ENCODE results near the gene C1orf167.

Gene C1orf167

GRCh38 chr1:11759791-11760190, 2.2 kb upstream of the C1orf167 start:
- in situ Hi-C loops (cut with MboI; ENCODE audit: low sequenced_read_pairs): no loop called here

- in situ Hi-C loops (cut with MboI; ENCODE audit: low sequenced_read_pairs): no loop called here
Observed at GRCh38 chr1:11761285-11761684, 708 bp upstream of the C1orf167 start.

GRCh38 chr1:11764115-11764514, 2.1 kb downstream of the C1orf167 start:
- in situ Hi-C loops (cut with MboI; ENCODE audit: low sequenced_read_pairs): no loop called here

GRCh38 chr1:11764519-11764918, 2.5 kb downstream of the C1orf167 start:
- in situ Hi-C loops (cut with MboI; ENCODE audit: low sequenced_read_pairs): no loop called here

GRCh38 chr1:11765661-11766428, 3.9 kb downstream of the C1orf167 start:
- in situ Hi-C loops (cut with MboI; ENCODE audit: low sequenced_read_pairs): no loop called here

GRCh38 chr1:11766429-11766776, 4.4 kb downstream of the C1orf167 start:
- in situ Hi-C loops (cut with MboI; ENCODE audit: low sequenced_read_pairs): no loop called here

GRCh38 chr1:11767922-11768704, 6.1 kb downstream of the C1orf167 start:
- in situ Hi-C loops (cut with MboI; ENCODE audit: low sequenced_read_pairs): no loop called here

GRCh38 chr1:11768821-11769220, 6.8 kb downstream of the C1orf167 start:
- in situ Hi-C loops (cut with MboI; ENCODE audit: low sequenced_read_pairs): no loop called here

GRCh38 chr1:11769274-11769673, 7.3 kb downstream of the C1orf167 start:
- in situ Hi-C loops (cut with MboI; ENCODE audit: low sequenced_read_pairs): no loop called here

- in situ Hi-C loops (cut with MboI; ENCODE audit: low sequenced_read_pairs): no loop called here
Observed at GRCh38 chr1:11770011-11770410, 8.0 kb downstream of the C1orf167 start.

- in situ Hi-C loops (cut with MboI; ENCODE audit: low sequenced_read_pairs): no loop called here
Observed at GRCh38 chr1:11771481-11772043, 9.6 kb downstream of the C1orf167 start.

- in situ Hi-C loops (cut with MboI; ENCODE audit: low sequenced_read_pairs): no loop called here
Observed at GRCh38 chr1:11772458-11772857, 10.5 kb downstream of the C1orf167 start.

- in situ Hi-C loops (cut with MboI; ENCODE audit: low sequenced_read_pairs): no loop called here
Observed at GRCh38 chr1:11774753-11775152, 12.8 kb downstream of the C1orf167 start.

- in situ Hi-C loops (cut with MboI; ENCODE audit: low sequenced_read_pairs): no loop called here
Observed at GRCh38 chr1:11777658-11778322, 15.8 kb downstream of the C1orf167 start.

- in situ Hi-C loops (cut with MboI; ENCODE audit: low sequenced_read_pairs): no loop called here
Observed at GRCh38 chr1:11778336-11778735, 16.3 kb downstream of the C1orf167 start.

GRCh38 chr1:11778844-11779623, 17.0 kb downstream of the C1orf167 start:
- in situ Hi-C loops (cut with MboI; ENCODE audit: low sequenced_read_pairs): no loop called here

GRCh38 chr1:11779715-11780379, 17.9 kb downstream of the C1orf167 start:
- in situ Hi-C loops (cut with MboI; ENCODE audit: low sequenced_read_pairs): no loop called here

- in situ Hi-C loops (cut with MboI; ENCODE audit: low sequenced_read_pairs): no loop called here
Observed at GRCh38 chr1:11780380-11781147, 18.6 kb downstream of the C1orf167 start.

GRCh38 chr1:11781297-11781696, 19.3 kb downstream of the C1orf167 start:
- in situ Hi-C loops (cut with MboI; ENCODE audit: low sequenced_read_pairs): no loop called here

Data from HL-60/S4 treated with phorbol 12-myristate 13-acetate at 8.2 ng/mL for 4 days and 3 days (cell line).